HG02885 (cell line): ENCODE results near the gene SYT1.
"Not testable (repeated sequence)": the region's sequence is repeated elsewhere in the genome, so short reads cannot be mapped to it uniquely, and the experiment has no call there.

Experiments
- ATAC-seq: cut with Tn5 transposase; IDR thresholded peaks from one replicate; pipeline ENCODE4 v1.9.1; 2021; ENCODE audit warnings: mild to moderate bottlenecking; ENCODE audit not compliant: unreplicated experiment, poor library complexity

Gene SYT1

DNA sequence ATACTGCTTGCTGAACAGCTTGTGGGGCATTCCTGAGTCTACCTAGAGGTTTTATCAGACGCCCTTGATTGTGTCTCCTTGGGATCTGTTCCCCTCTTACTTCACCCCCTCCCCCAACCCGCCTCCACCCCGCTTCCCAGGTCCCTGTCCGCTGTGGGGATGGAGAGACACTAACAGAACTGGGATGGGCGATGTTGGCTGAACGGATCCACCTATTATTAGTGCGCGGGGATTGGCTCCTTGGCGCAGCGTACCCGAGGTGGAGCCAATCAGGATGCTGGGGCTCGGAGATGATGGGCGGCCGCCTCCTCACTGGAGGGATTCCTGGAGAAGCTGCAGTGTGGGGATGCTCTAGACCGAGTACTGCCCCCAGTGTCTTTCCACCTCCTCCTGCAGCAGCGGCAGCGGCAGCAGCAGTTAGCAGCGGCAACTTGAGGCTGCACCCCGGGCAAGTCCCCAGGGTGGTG is at the start of gene SYT1:
Gene SYT1 (plus strand): TSS at position 372 of the 467 bp plus-strand sequence.
- ATAC-seq: peak; percentile 34

DNA sequence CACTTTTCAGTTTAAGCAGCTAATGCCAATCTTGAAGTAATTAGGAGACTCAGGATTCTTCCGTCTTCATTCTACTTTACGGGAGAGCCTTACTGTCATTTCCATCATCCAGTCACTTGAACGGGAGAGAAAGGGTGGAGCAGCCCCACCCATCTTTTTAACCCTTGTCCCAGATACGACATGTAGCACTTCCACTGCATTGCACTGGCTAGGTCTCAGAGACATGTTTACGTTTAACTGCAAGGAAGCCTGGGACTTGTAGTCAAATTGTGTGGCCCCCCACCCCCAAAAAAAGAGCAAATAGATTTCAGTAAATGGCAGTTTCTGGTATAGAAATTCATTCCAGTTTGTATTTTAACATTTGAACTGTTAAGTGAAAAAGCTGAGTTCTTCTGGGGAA is 46.1 kb upstream of the SYT1 start:
- ATAC-seq: no peak

DNA sequence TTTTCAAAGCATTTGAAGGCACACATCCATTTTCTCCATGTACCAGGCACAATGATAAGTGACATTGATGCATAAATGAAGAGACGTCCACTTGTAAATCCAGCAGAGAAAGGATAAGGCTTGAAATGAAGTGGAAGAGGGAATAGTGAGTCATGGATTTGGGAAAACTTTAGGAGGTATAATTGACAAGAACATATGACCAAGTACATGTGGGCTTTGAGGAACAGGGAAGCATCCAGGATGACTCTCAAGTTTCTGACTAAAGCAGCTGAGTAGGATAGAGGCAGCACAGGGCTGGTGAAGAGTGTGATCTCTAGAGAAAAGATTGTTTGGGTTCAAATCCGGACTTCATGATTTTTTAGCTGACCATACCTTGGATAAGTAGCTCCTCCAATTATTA is 43.6 kb upstream of the SYT1 start:
- no peak for ATAC-seq

DNA sequence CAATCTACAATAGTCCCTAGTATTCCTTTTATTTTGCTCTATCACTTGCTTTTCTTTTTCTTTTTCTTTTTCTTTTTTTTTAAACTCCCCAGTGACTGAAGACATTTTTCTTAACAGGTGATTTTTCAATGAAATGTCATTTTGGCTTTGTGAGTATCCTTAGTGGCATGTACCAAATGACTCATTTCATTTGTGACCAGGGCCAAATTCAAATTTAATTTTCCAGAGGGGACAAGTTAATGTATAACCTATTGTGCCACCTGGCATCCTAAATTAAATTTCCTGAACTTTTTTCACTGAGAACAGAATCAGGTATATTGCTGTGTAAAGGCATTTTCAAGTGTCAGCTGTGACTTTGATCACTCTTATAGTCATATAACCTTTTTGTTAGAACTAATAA is 39.7 kb upstream of the SYT1 start:
- ATAC-seq: no peak

DNA sequence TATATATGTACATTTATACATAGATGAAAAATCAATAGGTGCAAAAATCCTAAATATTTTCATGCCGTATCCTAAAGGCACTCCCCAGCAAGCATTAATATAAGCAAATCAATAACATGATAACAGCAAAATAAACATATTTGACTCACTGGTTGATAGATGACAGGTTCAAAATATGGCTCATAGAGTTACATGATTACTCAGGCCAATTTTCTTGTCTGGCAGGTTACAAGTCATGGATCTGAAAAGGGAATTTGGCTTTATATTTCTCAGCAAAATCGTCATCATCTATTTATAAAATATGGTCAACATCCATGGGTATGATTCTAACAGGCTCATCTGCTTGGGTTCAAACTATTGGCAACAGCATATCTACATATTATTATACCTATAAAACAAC is 34.9 kb upstream of the SYT1 start:
- ATAC-seq: no peak

DNA sequence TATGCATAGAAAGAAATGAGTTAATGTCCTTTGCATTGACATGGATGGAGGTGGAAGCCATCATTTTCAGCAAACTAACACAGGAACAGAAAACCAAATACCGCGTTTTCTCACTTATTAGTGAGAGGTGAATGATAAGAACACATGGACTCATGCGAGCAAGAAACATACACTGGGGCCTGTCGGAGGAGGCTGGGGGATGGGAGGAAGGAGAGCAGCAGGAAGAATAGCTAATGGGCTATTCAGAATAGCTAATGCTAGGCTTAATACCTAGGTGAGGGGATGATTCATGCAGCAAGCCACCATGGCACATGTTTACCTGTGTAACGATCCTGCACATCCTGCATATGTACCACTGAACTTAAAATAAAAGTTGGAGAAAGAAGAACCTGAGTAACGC is 29.1 kb upstream of the SYT1 start:
- no peak for ATAC-seq

DNA sequence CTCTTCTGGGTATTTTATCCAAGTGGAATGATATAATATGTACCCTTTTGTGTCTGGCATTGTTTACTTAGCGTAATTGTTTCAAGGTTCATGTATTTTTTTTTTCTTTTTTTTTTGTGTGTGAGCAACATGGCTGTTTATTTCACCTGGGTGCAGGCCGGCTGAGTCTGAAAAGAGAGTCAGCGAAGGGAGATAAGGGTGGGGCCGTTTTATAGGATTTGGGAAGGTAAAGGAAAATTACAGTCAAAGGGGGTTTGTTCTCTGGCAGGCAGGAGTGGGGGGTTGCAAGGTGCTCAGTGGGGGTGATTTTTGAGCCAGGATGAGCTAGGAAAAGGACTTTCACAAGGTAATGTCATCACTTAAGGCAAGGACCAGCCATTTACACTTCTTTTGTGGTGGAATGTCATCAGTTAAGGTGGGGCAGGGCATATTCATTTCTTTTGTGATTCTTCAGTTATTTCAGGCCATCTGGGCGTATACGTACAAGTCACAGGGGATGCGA is 24.0 kb upstream of the SYT1 start:
- ATAC-seq: not testable (repeated sequence)

DNA sequence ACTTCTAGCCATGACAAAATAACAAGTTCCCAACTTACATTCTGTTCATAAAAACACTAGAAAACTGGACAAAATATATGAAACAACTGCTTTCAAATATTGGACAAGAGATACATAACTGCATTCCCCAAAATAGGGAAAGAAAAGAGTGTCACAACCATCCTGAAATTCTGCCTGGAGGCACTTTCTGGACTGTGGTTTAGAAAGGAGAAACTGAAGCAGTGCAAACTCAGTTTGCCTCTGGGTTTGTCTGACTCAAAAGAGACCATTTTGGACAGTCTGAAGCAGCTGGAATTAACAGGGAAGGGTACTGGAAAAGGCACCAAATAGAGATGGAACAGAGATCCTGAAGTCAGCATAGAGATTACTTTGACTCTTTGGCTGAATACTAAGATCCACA is 11.3 kb upstream of the SYT1 start:
- ATAC-seq: no peak

DNA sequence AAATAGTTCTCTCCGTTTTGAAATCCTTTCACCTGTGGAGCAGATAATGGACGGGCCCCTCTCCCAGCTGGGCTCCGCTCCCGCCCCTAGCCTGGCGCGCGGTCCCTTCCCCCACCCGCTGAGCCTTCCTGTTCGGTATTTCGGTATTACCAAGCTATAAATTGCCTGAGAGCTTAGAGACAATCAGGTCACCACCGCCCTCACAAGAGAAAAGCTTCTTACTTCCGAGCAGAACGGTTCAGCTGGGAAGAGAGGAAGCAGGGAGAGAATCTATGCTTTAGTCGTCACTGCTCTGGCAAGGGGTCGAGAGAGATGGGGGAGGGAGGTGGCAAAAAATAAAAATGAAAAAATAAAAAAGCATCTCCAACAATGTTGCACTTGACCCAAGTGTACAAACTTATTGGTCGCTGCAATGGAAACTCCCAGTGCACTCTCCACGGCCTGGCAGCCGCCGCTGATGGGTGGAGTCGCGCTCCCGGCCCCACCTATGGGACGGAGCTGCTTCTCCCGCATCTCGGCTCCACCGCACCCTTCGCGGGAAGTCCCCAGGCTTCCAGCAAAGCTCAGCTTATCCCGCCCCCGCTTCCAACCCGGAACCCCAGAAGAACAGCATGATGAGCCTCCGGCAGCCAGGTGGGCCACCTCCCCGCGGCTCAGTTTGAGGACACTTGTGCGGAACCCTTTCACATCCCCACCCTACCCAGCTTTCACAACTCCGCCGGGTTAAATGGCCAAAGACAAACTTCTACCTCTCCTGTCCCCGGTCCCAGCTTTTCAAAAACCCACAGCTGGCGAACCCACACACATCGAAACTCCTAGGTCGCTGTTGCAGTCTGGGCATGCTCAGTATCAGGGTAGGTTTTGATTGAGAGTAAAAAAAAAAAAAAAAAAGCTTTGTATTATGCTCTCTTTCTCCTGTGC is 832 bp upstream of the SYT1 start:
- ATAC-seq: peak; percentile 66

DNA sequence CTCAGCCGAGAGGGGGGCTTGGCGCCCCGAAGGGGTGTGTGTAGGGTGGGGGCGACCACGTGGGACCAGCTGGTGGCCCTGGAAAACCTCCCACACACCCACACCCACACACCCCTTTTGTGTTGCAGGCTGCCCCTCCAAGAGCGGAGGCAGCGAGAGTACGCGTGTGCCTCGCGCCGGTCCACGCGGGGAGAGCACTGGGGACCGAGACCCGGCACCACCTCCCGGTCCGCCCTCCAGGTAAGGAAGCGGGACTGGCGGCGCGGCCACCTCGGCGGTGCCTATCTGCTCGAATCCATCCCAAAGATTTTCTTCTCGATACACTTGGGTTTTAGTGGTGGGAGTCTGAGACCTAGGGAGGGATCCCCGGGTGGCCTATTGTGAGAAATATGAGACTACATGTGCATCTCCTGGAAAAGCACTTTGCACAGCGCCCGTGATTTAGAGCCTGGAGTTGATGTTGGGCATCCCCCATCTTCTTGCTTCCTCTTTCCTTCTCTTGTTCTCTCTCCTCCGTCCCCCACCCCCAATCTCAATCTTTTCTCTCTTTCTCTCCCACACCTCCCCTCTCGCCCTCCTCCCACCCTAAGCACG is 393 bp downstream of the SYT1 start:
- peak; percentile 23 for ATAC-seq

DNA sequence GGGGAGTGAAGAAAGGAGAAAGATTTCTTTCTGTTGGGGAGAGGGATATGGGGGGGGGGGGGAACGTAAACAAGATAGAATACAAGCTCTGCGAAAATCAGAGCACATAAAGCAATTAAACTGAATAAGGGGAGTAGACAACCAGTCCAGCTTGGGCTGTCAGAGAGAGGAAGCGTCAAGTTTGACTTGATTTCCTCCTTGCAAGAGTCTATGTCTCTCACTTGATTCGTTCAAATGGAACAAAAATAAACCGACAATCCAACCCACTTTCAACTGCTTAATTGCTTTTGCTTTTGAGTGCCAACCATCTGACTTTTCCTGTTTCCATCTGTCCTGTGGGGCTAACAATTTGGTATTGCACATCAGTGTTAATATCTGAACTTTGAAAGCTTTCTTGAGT is 942 bp downstream of the SYT1 start:
- no peak for ATAC-seq

DNA sequence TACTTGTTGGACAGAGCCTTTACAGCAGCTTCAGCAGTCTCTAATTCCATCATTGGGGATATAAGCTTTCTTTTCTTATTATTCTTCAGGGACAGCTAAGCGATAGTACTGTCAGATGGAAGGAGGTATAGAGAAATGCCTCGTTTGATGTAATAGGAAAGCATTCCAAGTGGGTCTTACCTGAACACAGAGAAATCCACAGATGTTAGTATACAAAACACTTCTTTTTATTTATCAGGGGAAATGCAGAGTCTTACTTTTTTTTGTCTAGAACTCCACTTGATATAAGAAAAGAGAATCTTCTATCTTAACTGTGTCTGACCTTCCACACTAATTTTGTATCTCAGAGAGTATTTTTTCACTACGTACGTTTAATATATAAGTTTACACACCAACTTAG is 1.9 kb downstream of the SYT1 start:
- no peak for ATAC-seq

DNA sequence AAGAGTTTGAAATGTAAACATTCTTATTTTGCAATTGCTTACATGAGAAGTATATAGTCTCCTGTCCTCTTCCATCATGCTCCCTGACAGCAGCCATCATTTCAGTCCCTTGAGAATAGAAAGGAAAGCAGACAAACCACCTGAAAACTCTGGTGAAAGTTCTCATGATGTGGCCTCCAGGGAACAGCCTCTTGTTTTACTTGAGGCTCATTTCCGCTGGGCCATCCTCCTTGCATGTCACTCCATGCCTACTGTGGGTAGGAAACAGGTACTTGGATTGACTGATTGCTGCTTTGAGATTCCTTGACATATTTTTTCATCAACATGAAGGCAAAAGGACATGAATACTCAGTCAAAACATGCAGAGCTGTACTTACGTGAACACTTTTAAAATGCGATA is 6.0 kb downstream of the SYT1 start:
- ATAC-seq: no peak

DNA sequence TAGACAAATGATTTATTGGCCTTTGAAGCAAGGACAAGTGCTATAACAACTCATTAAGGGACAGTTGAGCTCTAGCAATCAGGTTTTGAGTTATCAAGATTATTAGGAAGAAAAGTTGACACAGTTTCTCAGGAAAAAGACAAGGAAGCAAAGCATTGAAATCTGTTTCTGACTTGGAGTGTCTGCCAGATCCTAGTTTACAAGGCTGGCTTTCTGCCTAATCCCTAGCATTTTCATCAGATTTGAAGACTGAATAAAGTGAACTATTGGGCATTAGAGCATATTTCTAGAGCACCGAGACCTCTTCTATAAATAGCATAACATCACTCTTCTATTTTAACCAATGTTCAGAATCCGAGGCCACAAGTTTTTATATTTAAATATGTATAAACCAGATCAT is 7.0 kb downstream of the SYT1 start:
- no peak for ATAC-seq

DNA sequence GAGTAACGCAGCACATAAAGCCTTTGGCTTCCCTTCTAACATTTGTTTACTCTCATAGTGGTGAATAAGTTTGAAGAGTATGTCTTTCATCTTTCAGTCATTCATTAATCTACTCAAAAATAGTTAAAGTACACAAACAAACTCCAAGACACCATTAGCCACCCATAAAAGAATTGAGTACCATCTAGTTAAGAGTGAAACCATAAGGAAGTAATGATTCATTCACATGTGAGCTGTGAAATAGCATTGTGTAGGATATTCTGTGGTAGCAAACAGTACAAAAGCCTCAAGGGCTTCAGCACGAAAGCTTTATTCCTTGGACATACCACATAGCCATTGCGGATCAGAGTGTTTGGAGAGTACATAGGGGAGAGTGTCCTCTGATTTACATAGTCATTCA is 13.9 kb downstream of the SYT1 start:
- ATAC-seq: no peak

DNA sequence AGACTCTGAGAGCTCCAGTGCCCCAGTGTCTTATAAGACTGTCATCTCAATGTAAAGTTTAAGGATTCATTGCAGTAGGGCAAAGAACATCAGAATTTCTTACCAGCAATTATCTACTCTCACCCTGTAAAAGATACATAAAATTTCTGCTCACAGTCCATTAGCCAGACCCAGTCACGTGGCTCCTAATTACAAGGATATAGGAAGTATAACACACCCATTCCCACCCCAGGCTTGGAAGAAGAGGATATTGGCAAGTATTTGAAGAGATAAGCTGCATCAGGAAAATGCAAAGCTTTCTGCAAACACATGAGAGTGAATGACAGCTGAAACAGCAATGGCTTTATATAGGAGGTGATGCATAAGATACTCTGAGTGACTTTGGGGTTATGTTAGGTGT is 14.3 kb downstream of the SYT1 start:
- ATAC-seq: no peak

DNA sequence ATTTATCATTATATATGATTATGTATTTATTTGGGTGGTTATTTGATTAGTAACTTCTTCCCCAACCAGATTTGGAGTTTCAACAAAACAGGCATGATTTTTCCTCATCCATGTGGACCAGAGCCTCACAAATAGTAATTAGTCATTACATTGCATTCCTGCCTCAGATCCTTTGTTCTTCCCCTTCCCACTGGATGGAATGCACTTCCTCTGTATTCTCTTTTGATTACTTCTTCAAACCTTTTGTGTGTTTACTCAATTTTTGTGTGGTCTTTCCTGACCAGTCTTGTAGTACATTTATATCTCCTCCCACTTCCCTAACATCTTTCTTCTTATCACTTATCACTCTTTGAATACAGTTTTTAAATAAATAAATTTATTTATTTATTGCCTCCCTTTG is 15.5 kb downstream of the SYT1 start:
- ATAC-seq: no peak

DNA sequence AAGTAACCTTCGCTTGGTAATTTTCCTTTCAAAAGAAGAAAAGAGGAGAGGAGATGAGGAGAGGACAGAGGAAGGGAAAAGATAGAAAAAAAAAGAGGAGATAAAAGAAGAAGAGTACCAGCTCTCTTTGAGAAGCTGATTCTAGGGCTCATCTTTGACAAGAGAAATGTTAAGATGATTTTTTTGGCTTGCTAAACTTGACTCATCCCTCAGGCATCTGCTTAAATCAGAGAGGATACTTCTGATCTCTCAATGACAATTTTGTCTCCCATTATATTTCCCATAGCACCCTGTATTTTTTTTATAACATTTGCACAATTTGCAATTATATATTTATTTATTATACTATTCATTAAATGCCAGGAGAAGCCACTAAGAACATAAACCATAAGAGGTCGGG is 17.1 kb downstream of the SYT1 start:
- ATAC-seq: no peak

DNA sequence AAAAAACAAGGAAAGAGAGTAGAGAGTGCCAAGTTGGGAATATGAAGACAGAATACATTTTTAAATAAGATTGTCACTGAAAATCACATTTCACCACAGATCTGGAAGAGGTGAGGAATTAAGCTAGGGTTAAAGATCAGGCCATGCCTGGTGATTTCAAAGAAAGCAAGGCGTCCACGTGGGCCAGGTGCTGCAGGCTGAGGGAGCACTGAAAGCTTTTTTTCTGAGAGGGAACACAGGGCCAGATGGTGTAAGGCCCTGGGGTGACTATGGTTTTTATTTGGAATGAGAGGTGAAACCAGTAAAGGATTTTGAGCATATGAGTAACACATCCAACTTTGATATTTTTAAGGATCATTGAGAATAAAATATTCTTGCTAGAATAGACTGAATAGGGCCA is 20.9 kb downstream of the SYT1 start:
- no peak for ATAC-seq

DNA sequence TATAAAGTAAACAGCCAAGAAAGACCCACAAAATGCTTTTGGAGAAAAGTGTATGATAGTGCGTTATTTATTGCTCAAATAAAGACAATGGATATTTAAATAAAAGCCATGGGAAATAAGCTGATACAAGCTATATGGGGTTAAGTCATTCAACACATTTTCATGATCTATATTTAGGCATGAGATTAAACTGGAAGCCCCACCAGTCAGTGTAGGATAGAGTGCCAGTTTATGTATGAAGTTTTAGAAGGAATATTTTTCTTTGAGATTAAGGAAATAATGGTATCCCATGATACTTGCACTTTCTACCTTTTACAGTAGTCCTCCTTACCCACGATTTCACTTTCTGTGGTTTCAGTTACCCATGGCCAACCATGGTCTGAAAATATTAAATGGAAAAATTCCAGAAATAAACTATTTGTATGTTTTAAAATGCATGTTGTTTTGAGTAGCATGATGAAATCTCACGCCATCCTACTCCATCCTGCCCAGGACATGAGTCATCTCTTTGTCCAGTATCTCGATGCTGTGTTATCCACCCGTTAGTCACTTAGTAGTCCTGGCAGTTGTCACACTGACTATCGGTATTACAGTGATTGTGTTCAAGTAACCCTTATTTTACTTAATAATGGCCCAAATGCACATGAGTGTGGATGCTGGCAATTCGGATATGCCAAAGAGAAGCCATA is 22.3 kb downstream of the SYT1 start:
- no peak for ATAC-seq

DNA sequence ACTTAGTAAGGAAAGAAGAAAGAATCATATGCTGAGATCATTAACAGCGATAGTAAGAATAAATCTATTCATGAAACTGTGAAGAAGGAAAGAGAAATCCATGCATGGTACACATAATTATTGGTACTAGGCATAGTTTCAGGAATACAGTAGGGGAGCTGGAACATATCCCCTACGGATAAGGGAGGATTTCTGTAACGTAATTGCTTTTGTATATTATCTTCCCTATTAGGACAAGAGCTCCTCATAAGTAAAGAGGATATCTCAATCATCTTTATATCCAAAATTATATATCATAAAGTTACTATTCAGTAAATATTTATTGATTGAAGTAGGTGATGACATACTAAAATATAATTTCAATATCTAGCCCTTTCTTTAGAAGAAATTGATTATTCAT is 22.9 kb downstream of the SYT1 start:
- no peak for ATAC-seq
